ENCODE data around the gene CACNA1F.

CACNA1F gene

DNA sequence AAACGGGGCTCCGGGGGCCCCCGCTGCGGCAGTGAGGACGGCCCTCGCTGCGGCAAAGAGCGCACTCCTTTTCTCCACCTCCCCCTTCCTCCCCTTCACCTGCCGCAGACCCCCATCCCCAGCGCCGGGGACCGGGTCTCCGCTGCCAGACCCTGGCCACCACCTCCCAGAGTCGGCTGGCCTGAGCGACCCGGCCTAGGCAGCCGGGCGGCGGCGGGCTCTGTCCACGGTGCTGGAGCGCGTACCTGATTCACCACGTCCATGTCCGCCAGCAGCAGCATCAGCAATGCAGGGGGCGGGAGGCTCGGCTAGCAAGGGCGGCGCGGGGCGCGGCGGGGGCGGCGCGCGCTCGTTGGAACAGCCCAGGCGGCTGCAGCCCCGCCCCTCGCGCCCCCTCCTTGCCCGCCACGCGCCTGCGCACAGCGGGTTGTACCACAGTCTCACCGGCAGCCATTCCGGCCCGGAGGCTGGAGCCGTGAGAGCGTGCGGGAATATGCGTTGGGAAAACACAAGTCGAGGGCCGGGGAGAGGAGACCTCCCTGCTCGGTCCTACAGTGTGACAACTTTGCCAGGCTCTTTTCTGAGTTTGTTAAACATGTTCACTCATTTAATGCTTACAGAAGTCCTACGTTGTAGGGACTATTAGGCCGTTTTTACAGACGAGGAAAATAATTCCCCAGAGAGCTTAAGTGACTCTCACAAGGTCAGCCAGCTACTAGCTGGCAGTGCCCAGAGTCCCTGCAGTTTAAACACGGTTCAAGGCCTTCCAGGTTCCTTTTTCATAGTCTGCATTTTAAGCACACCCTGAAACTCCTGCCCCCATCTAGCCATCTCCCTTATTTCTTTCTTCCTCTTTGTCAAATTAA is 33.0 kb downstream of the CACNA1F start, which contains the start of gene SYP:
SYP (minus strand) TSS at position 288 of the 866 bp plus-strand sequence; CDS start at position 281, 7 bp downstream.
- in situ Hi-C loops (cut with HindIII; ENCODE audit: low sequenced_read_pairs) = no loop called here

DNA sequence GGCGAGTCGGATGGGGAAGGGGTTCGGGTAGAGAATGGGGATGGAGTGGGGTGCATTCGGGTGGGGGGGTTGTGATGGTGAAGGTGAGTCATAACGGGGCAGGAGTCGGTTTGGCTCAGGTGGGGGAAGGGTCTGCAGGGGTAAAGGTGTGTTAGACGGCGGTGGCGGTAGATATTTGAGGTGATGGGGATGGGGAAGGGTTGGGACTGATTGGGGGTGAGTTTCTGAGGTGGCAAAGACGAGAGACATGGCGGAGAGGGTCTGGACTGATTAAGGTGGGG is 33.9 kb downstream of the CACNA1F start:
- in situ Hi-C loops (cut with HindIII; ENCODE audit: low sequenced_read_pairs) = no loop called here

DNA sequence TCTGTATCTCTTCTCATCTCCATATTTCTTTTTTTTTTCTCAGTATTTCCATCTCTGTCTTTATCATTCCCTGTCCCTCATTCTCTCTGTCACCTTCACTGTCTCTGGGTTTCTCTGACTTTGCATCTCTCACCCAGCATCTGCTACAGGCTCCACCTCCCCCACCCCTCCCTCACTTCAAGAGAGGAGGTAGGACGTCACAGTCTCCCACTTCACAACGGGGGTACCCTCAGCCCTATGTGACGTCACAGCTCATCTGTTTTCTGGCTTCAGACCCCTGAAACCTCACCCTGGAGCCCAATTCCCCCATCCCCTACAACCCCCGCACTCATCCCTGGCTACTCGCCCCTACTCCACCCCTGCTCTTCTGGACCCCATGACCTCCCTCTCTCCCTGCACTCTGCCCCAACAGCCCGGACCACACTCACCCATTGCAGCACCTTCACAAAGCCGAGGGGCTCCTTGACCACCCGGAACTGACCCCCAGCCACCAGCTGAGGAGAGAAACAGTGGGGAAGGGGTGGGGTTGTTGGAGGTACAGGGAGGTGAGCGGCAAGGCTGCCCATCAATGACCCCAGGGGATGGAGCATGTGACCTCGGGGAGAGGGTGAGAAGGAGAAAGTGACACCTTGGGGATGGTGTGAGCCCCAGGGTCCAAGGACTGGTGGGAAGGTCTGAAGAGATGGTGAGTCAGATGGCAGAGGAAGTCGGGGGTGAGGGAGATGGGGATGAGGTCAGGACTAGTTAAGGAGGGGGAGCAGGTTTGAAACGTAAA is 34.4 kb downstream of the CACNA1F start:
- in situ Hi-C loops (cut with HindIII; ENCODE audit: low sequenced_read_pairs) = no loop called here

DNA sequence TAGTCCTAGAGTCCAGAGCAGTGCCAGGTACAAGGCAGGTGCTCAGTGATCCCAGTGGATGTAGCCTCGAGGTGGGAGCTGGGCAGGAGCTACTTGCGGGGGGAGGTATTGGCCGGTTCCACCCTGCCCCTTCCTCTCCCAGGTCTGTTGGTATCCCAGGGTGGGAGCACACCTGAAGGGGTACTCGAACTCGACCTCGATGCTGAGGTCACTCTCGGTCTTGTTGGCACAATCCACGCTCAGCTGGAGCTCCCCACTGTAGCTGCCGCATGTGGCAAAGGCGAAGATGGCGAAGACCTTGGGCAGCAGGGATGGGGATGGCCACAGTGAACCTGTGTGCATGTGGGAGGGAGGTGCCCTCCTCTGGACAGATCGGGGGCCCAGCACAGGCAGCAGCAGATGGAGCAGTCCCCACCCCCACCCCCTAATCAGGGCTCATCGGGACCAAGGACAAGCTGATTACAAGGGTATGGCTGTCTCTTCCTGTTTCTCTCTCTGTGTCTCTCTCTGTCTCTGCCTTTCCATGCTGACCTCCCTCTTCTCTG is 35.5 kb downstream of the CACNA1F start:
- in situ Hi-C loops (cut with HindIII; ENCODE audit: low sequenced_read_pairs) = no loop called here

DNA sequence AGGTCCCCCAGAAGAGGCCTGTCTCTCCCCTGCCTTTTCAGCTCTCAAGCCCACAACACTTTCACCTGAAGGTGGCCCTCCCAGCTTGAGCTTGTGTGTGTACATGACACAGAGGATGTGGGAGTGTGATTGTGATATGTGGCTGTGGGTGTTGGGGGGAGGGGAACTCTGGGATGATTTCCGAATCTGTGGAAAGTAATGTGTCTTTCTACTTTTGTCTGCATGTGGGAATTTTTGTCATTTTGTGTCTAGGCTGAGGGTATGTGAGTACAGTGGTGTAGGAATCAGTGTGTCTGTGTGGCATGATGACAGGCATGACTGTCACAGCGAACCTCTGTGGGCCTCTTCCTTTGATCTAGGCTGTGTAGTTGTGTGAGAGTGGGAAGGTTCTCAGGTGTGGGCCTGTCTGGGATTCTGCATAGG is 39.6 kb downstream of the CACNA1F start:
- in situ Hi-C loops (cut with HindIII; ENCODE audit: low sequenced_read_pairs) = no loop called here

DNA sequence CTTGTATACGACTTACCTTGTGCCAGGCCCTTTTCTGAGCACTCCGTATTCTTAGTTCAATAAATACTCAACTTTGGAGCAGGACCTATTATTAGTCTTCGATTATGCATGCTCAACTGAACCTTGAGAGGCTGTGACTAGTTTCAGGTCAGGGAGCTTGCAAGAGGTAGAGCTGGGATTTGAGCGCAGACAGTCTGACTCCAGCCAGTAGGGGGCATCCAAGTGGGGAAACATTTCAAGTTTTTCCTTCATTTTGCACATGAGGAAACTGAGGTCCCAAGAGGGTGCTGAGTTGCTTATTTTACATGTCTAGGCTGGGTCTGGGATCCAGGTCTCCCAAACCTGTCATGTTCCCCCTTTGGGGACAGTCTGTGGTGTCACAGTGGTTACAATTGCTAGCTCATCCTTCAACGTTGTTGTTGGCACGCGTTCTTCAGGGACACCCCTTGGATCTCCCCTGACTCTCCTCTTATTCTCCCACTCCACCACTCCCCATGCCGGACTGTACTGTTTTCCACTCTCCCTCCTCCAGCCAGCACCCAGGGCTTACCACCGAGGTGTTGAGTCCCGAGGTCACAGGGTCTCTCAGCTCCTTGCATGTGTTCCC is 40.3 kb downstream of the CACNA1F start:
- in situ Hi-C loops (cut with HindIII; ENCODE audit: low sequenced_read_pairs) = no loop called here

DNA sequence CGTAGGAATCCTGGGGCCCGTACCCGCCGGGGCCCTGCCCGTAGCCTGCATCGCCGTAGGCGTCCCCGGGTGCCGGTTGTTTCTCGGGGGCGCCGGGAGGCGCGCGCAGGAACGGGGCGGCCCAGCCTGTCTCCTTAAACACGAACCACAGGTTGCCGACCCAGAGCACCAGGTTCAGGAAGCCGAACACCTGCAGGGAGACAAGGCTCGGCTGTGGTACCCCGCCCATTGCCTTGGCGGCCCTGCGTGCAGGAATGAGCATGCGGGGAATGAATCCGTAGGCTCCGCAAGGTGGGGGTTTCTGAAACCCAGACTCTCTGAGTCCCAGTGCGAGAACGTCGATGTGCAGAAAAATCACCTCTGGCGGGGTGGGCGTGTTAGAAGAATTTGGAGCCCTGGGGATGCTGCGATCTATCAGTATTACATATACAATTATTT is 41.5 kb downstream of the CACNA1F start:
- in situ Hi-C loops (cut with HindIII; ENCODE audit: low sequenced_read_pairs) = no loop called here

DNA sequence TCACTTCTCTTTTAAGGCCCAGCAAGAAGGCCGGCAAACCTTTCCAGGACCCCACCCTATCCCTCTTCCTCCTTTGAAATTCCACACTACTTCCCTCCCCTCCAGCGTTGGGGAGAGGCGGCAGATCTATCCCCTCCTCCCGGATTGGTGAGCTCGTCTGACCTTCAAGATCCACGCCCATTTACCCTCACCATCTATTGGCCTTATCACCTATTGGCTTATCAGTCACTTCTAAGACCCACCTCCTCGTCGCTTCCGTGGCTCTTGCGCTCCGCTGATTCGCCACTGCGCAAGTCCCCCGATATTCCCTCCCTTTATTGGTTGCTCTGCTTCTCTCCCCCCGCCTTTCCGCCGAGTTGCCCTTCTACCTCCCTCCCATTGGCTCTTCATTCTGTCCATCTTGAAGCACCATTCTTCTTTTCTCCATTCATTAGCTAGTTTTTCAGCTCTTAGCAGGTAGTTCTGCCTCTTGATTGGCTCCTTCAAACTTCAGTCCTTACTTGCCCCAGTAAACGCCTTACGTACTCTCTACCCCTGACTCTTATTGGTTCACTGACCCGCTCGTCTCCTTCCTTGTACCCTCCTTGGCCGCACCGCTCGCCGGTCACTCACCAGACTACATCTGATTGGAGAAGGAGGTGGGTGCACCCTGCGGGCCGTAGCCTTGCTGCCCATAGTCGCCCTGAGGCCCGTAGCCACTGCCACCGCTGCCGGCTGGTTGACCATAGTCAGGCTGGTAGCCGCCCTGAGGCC is 42.1 kb downstream of the CACNA1F start:
- in situ Hi-C loops (cut with HindIII; ENCODE audit: low sequenced_read_pairs) = no loop called here

DNA sequence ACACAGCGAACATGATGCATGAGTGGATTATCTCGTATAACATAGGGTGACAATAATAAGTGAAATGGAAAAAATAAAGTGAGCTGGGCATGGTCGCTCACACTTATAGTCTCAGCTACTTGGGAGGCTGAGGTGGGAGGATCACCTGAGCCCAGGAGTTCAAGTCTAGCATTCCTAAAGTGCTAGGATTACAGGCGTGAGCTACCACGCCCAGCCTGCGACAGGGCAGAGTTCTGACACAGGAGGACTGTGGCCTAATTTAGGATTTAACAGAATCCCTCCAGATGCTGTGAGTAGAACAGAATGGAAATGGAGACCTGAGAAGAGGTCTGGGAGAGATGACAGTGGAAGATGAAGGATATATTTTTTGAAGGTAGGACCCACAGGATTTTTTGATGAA is 43.5 kb downstream of the CACNA1F start:
- in situ Hi-C loops (cut with HindIII; ENCODE audit: low sequenced_read_pairs) = no loop called here

DNA sequence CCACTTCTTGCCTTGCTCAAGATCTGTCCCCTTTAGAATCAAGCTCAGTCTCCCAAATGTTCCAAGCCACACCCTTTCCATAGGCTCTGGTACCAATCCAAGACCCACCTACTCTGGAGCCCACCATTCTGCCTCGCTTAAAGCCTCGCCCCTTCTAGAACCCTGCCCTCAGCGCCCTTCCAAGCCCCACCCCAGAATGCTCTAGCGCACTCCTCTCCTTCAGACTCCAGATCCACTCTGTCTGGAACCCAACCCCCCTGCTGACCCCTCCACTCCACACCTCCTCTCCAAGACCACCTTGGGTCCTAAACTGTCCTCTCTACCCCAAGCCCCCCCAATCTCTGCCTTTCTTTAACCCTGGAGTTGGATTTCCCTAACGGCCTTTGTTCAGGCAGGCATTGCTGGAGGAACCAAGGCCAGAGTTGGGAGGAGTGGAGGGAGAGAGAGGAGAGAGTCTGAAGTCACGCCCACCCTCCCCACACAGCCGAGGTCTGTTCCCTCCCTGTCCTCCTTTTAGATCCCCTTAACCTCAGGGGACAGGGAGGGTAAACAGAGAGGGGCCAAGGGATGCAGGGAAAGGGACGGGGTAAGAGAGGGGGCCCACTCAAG is 44.6 kb downstream of the CACNA1F start:
- in situ Hi-C loops (cut with HindIII; ENCODE audit: low sequenced_read_pairs) = no loop called here

DNA sequence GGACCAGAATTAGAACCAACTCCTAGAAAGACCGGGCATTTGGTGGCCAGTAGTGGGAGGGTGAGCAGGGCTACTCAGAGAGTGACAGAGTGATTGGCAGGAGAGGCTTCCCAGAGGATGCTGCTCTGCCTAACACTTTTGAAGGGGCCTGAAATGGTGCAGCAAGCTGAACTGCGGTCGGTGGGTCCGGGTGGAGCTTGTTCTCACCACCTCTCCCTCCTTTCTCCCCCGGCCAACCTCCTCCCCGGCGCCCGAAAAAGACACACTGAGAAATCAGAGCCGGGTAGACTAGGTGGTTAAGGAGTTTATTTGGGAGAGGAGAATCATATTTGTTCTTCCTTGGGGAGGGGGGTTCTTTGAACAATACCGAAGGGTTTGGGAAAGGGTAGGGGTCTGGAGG is 45.6 kb downstream of the CACNA1F start:
- in situ Hi-C loops (cut with HindIII; ENCODE audit: low sequenced_read_pairs) = no loop called here

DNA sequence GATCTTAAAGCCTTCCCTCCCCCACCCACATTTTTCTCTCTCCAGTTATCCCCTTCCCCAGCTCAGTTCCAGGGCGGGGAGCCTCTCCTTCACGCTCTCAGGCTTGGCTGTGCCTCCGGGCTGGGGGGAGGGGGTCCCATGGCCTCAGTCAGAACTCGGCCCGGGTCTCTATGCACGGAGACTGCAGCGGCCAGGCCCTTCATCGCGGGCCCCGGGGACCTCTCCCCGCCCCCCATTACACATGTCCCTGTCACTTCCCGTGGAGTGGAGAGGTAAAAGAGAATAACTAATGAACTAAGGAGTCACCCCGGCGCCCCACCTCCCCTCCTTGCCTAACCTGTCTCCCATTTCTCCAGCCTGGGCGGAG is 46.1 kb downstream of the CACNA1F start:
- in situ Hi-C loops (cut with HindIII; ENCODE audit: low sequenced_read_pairs) = no loop called here

DNA sequence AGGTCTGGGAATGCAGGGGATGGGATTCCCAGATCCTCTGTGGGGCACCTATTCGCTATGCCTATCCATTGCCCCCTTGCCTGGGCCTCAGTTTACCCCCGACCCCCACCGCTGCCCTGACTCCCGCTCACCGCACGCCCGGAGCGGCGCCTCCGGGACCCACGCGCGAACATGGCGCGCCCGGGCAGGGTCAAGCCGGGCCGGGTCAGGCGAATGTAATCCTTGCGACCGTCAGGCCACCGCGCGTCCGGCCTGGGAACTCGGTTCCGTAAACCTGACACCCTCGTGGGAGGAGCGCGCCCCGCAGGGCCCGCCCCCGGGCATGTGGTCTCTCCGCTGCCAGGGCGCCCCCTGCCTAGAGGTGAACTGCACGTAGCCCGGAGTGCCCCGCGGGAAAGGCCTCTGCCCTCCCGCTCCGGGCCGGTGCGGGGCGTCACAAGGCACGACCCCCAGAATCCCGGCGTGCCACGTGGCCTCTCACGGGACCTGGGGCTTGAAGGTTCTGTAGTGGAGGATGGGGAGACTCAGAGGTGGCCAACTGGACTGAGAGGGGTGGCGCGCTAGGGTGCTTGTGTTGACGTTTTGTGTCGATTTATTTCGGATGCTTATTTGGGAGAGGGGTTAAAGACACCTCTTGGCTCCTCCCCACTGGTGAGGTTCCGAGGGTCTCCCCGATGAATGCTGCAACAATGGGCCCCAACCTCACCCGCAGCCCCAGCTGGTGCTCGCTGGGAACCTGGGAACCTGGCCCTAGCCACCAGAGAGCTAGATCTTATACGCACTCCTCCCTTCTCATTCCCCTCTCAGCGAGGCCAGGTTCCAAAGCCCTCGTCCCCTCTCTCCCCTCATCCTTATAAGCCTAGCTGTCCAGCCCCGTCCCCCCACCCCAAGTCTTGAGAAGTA is 46.8 kb downstream of the CACNA1F start, which contains the start of gene PRICKLE3:
PRICKLE3 (minus strand) TSS at position 249 of the 903 bp plus-strand sequence; CDS start at position 173, 76 bp downstream.
- in situ Hi-C loops (cut with HindIII; ENCODE audit: low sequenced_read_pairs) = no loop called here

DNA sequence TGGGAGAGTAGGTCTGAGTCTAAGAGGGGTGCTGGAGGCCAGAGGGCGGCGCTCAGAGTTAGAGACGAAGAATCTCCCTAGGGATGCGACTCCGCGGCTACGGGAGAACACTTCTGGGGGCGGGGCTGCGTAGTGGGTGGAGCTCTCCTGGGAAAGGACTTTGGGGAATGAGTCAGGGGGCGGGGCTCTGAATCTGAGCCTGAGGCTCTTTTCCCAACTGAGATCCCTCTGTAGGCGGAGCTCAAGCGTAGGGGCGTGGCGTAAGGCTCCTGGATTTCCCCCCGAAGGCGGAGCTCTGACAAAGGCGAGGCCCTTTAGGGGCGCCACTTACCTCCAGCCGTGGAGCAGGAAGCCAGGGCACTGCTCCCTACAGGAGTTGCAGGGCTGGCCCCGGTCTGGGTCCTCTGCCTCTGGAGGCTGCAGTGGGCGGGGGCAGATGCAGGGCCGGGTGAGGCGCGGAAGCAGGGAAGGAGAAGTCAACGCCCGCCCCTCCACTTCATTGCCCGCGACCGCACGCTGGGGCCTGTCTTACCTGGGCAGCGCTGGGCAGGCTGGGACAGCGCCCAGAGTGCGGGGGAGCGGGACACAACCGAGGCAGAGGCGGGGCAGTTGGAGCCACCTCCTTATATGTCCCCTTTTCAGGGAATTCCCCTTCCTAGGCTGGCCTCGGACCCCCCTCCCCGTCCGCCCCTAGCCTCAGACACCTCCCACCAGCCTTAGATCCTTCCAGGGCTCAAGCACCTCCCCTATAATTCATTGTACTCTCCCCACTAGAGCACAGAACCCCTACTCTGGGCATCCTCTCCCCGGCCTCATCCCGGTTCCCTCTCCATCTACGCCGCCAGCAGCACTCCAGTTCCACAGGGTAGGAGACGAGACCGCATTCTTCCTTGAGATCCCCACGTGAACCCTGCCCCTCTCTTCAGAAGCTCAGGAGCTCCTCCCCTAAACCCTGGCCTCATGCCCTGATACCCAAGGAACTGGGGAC is 48.6 kb downstream of the CACNA1F start:
- in situ Hi-C loops (cut with HindIII; ENCODE audit: low sequenced_read_pairs) = no loop called here

DNA sequence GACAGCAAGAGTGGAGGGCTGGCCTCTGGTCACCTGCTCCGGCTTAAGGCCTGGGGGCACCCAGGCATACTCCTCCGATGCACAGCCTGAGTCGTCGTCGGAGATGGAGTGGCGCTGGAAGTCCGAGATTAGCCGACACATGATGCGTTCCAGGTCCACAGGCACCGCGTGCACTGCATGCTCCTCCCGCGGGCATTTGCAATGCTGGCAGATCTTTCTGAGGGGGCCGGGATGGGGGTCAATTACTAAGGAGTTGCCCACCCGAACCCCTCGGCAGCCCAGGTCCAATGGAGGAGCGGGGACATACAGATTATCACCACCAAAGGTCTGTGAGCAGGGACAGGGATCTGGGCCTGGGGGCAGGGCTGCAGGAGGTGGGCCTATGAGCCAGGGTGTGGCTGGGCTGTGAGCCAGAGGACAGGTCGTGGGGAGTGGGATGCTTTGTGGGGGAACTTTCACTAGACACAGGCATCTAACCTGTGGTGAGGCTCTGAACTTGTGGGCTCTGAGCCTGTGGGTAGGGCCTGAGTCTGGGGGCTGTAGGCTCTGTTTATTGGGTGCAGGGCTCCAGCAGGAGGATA is 49.3 kb downstream of the CACNA1F start:
- in situ Hi-C loops (cut with HindIII; ENCODE audit: low sequenced_read_pairs) = no loop called here

DNA sequence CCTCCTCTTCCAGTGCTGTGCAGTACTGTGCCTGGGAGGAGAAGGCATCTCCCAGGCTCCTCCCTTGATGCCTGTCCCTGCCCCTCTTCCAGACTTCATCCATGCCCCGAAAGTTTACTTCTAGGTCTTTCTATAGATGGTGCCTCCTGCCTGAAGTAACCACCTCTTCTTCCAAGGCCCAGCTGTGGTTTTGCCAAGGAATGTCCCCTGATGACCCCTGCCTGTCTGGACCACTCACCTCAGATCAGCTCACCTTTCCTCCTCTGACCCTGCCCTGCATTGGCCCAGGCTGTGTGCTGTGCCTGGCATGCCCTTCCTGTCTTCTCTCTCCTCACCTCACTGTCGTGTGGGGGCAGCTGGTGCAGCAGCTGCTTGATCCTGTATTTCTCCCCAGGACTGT is 53.8 kb downstream of the CACNA1F start:
- in situ Hi-C loops (cut with HindIII; ENCODE audit: low sequenced_read_pairs) = no loop called here

DNA sequence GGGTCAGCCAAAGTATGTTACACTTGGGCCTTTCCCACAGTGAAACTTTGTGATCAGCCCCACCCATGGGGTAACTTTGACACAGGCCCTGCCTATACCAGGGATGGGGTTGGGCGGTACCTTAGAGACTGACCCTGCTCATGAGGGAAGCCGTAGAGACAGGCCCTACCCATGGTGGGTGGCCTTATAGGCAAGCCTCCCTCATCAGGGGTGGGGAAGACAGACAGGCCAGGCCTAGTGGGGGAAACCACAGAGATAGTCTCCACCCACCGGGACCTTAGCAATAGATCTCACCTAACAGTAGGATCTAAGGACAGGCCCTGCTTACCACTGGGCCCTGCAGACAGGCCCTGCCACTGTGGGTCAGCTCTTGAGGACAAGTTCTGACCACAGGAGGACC is 54.6 kb downstream of the CACNA1F start:
- in situ Hi-C loops (cut with HindIII; ENCODE audit: low sequenced_read_pairs) = no loop called here
